Measurements from ENCODE around the gene ERICH6.

ERICH6 gene

DNA sequence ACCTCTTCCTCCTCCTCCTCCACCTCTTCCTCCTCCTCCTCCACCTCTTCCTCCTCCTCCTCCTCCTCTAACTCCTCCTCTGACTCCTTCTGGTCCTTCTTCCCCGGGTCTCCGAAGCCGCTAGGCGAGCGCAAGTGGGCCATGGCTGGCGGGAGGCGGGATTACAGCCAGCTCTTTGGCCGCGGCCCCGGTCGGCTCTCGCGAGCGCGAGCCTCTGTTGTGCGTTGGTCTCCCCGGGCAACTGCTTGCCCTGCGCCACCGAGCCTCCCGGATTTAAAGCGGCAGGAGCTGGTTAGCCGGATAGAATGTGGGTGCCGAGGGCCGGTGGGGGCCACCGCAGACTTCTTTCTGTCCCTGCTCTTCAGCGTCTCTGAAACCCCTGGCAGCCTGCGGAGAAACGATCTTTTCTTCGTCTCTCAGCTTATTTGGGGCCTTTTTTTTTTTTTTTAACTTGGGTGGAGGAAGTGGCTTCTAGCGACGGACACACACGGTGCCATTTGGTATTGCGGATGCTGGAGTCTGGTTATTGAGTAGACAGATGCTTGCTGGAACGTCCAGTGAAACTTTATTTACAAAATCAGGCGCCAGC, at the start of gene ERICH6:
Gene ERICH6 (minus strand): TSS at position 165 of the 589 bp plus-strand sequence. CDS start 22 bp downstream, at position 143.
- DNase-seq (ENCODE audit: low spot score), result peak; percentile 96

DNA sequence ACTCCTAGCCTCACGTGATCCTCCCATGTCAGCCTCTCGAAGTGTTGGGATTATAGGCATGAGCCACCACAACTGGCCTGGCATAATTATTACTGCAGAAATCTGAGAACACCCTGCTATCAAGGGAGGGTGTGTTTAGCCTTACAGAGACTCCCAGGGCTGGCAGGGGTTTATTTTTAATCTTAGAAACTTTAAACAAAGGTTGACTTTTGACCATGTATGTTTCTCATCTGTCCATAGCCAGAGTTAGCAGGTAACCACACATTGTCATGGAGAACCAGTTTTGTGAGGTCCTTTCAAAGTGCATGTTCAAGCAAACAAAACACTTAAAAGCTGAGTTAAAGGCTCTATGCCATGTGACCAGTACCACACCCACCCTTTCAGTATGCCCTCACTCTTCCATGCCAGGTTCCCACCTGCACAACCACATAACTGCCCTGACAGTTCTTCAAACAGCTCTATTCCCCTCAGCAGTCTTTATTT, 48.1 kb upstream of the ERICH6 start:
- no peak for DNase-seq (ENCODE audit: low spot score)

DNA sequence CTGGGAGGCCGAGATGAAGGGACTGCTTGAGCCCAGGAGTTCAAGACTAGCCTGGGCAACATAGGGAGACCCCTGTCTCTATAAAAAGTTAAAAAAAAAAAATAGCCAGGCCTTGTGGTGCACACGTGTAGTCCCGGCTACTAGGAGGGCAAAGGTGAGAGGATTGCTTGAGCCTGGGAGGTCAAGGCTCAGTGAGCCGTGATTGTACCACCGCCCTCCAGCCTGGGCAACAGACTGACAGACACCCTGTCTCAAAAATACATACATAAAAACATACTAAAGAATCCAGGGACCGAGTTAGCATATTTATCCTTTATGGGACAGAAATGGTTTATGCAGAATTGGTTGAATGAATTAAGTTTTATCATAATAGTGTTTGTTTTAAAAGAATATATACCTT, 45.5 kb upstream of the ERICH6 start:
- no peak for DNase-seq (ENCODE audit: low spot score)

DNA sequence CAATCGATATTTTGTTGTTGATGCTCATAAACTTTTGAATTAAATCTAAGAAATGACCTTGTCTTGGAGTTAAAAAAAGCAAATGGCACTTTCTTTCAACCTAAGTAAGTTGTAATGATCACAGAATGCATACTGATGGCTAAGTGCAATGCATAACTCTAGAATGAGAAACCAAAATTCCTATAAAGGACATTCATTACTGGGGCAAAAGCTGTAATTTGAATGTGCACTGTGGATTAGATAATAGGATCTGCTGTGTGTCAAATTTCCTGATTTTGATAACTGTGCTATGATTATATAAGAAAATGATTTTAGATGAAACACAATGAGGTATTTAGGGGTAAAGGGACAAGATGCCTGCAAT, 44.9 kb upstream of the ERICH6 start:
- no peak for DNase-seq (ENCODE audit: low spot score)

DNA sequence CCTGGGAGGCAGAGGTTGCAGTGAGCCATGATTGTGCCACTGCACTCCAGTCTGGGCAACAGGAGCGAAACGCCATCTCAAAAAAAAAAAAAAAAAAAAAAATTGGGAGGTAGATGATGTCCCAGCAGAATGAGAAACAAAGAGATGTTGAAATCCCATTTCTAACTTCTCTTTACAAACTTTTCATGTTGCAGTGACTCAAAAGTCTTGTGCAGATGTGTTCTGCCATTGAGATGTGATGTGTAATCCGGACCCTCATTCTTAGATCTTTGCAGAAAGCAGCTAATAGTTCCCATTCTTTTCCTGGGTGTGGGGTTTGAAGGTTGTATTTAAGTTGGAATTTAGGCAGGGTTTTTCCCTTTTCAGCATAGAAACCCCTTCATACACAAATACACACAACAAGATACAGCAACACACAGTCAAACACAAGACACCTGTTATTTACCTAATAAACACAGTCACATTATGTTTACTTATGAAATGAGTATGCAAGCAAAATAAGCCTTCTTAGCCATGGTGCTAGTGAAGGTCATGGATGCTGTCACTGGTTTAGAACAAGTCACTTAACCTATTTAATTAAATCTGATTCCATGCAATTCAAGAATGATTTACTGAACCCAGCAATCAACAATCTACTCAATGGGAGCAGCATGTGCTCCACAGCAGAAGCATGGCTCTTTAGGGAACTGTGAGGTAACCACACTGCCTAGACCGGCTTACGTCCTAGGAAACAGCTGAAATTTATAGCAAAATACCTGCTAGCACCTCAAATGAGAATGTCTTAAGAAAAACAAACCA, 44.4 kb upstream of the ERICH6 start:
- no peak for DNase-seq (ENCODE audit: low spot score)

DNA sequence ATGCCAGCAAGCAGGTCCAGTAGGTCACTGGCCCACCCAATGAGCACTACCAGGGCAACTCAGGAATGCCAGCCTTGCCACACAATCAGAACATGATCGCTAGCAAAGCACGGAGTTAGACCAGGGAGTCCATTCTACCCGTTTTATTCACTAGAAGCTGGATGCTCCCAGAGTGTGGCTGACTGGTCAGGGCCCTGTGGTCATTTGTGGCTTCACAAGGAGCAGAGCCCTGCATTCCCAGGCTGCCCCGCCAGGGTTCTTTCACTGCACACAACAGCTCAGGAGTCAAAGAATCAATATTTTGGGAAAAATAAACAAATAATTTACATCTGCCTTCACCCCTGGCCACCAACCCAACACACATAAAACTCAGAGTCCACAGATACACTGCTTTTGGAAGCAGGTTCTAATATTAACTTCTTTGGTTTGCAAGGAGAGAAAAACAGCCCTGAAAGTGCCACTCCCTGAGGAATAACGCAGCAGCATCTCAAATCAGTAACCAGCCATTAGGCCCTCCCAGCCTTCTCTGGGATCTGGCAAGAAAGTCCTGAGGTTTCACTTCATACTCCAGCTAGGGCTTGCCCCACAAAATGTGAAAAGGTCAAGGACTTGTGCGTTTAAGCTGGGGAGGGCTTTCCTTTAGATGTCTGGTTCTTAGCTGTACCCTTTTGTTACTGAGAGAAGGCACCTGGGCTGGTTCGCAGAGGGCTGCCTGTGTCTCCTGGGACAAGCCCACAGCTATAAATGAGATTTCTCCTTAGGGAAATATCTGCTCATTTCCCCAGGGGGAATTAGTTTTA, 43.3 kb upstream of the ERICH6 start:
- DNase-seq (ENCODE audit: low spot score), result no peak

DNA sequence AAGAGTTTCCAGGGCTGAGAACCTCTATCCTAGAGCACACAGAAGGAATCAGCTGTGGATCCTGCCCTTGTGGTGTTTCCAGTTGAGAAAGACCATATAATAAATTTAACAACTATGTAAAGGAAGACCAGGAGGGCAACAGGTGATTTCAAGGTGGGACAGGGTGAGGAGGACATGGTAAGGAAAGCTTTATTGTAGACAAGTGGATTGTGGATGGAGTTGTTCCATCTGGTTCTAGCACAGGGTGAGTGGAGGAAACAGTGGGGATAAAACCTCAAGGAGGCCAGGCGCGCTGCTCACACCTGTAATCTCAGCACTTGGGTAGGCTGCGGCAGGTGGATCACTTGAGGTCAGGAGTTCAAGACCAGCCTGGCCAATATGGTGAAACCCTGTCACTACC, 42.1 kb upstream of the ERICH6 start:
- DNase-seq (ENCODE audit: low spot score), result no peak

DNA sequence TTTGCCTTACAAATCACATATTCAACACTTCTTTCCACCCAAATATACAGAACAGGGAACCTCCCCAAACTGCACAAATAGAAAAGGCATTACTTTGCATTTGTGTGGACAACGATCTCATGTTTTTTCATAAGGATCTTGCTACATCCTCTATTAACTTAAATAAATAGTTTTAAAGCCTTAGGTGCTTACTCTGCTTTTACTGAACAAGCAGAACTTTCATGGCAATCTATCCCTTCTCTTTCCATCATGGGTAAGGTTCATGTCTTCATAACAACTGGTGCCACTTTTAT, 41.1 kb upstream of the ERICH6 start:
- no peak for DNase-seq (ENCODE audit: low spot score)

DNA sequence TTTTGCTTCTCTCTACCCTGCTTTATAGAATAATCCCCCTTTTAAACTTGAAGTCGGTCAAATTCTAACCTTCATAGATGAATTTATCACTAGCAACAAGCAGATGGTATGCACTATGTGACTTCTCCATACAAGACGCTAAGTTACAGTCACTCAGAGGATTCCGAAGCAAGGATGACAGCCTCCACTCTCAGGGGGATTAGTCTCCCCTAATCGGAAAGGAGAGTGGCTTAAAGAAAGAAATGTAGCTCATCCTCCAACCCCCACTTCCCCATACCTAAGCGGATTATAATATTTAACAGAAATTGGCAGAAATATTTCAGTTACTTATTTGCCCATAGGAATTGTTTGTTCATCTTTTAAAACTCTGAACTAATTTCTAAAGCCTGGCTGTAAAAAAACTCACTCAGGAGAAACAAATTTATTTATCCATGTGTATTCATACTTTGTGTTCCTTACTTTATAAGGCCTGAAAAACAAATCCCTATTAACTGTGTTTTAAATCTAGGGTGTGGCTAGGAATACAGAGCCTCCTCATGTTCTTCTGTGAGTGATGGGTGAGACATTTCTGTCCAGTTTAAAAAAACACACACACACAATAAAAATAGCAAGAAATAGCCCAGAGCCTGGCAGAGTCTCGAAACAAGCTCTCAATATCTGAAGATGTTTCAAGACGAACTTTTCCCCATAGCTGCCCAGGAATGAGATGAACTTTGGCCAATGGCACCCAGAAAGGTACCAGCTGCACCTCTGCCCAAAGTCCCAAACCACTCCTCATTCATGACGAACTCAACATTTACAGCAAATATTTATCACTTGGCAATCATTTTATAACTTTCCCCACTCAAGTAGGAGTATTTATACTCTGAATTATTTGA, 40.6 kb upstream of the ERICH6 start:
- peak; percentile 34 for DNase-seq (ENCODE audit: low spot score)

DNA sequence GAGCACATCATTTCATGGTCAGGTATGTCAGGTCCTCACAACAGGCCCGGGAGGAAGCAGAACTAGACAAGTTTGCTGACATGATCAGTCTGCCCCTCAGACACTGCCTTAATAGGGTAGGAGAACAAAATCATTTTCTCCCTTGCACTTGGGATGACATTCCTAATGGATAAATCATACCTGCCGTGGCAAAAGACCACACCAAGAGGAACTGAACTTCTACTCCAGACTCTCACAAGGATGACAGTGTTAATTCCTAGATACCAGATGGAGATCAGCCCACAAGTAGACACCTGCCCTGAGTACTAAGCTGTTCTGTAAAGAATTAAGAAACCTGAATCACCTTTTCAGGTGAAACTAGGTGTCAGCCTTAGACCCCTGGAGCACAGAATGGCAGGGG, 39.8 kb upstream of the ERICH6 start:
- peak; percentile 96 for DNase-seq (ENCODE audit: low spot score)

DNA sequence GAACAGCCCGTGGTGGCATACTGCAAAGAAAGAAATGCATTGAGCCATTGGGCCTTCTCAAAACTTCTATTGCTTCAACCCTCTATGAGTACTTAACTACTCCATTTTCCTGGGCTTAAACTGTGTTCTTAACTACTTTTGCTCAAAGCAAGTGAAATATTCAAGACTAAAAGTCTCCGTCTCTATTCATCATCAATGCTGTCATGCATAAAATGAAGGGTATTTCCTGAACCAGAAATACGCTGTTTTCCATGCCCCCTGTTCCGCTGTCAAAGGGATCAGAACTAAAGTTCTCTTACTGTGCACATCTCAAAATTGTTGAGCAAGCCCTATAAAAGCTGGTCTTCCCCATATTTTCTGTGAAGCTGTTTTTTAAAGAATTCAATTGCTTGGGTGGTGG, 39.0 kb upstream of the ERICH6 start:
- DNase-seq (ENCODE audit: low spot score), result peak; percentile 57

DNA sequence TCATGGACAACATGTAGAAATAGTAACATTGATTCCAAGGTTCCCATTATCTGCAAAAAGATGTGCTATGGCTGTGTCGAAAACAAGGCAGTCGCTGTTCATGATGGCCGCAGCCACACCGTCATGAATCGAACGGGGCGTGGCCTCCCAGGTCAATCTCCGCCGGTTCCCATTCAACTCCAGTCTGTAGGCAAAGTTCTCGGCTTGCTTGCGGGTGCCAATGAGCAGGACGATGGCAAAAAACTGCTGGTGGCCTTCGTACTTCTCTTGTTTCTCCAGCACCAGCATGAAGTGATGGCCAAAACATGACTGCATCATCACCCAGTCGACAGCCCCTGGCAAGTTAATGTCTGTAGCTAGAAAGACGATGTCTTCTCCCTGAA, 38.4 kb upstream of the ERICH6 start:
- no peak for DNase-seq (ENCODE audit: low spot score)

DNA sequence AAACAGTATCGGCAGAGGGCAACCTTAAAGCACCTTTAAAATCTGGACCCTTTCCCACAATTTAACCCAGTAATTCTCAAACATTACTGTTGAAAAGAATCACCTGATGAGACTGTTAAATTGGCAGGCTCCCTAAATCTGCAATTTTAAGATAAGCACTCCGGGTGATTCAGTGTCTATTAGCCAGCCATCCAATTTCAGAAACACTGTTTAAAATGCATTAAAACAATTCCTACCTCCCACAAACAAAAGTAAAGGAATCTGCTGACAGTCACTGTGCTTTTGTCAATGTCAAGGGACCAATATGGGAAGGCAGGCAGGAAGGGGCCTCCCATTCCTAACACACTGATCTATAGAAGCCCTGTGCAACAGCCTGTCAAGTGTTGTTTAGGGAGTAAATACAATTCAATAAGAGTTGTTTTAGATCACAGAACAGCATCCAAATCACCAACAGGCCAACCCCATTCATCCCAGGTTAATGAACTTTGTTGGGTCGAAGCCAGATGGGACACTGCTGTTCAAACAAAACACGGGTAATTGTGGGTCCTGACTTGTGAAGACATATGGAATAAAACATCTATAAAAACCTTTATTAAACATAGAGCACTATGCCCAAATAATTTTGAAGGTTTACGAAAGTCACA, 37.9 kb upstream of the ERICH6 start:
- DNase-seq (ENCODE audit: low spot score), result no peak

DNA sequence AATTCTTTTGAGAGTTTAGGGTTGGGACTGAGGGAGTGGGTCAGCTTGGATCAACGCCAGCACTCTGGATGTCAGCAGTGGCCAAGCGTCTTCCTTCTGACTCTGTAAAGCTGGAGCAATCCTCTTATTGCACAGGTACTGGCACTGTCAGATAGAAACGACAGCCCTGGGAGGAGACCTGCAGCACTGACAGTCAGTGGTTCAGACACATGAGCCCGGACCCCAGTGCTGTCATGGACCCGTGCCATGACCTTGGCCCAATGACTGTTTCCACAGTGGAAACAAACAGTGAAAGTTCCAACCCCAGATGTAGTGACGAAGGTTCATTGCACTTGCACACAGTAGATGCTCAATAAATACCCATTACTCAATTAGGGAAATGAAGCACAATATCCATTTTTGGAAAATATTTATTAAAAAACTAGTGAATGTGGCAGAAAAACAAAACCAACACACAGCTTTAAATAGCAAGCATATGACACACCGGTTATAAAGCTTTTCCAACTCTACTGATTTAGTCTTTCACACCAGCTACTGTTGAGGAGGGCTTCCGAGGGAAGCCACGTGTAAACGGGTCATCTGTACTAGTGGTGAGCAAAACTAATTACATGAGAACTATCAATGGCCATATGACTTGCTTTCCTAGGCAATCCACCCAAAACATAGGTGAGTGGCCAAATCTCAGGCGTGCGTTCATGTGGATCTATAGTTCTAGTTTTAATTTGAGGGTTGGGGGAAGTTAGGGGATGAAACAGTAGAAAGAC, 37.2 kb upstream of the ERICH6 start:
- no peak for DNase-seq (ENCODE audit: low spot score)

DNA sequence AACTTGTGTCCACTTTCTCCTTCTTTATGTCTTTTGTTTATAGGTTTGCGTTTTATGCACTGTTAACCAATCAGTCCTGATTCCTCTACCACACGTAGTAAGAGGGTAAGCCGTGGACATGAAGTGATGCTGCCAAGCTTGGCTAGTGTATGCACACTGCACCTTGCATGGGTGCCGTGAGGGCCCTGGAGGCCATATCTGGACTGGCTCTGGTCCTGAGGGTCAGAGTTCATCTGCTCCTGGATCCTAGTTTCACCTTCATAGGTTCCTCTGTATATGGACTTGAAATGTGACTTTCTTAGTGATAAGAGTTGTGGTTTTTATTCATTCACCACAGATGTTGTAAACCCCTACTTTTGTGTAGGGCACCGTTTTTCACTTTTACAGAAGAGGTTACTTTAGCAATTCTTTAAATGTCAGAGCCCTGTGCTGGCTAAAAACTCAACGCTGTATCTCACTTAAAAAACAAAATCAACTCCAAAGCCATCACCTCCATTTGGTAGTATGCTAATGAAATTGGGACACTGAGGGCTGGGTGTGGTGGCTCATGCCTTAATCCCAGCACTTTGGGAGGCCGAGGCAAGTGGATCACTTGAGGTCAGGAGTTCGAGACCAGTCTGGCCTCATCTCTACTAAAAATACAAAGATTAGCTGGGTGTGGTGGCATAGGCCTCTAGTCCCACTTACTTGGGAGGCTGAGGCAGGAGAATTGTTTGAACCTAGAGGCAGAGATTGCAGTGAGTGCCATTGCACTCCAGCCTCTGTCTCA, 36.3 kb upstream of the ERICH6 start:
- no peak for DNase-seq (ENCODE audit: low spot score)

DNA sequence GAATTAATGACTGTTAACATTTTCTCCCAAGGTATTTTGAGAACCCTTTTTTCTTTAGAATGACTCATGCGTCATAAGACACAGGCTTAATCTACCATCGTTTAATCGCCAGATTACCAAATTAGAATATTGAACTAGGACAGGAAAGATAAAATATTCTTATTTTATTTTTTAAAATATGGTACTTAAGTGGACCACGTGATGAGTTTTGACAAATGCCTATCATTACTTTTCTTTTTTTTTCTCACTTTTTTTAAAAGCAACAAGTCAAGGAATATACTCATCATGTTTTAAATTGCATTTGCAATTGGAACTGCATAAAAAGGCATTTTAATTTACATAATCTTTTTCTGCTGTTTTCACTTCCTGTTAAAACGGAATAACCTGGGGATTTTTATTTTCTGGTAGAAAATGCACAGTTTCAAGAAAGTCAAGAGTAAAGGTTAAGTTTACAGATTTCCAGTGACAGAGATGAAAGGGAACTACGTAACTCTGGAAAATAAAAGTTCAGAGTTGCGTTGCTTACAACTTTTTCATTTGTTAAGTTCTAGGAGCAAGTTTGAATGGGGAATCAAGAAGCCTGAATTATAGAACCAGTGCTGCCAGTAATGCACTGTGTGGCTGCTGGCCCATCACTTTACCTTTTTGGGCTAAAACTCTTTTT, 35.6 kb upstream of the ERICH6 start:
- DNase-seq (ENCODE audit: low spot score), result no peak

DNA sequence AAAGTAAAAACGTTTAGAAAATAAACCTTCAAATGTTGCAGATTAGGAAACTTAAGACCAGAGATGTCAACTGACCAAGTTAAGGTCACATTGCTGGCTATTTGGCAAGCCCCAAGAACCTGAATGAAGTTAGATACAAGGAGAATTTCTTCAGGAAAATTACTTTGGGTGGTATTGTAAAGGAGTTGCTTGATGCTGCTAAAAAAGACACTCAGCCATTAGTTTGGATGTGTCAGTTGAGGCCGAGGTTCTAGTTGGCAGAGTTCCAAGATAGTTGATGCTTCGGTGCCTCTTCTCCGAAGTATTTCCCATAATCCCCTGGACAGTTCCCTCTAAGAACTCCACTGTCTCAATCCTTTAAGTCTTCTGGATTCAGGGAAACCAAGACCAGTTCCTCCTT, 35.0 kb upstream of the ERICH6 start:
- peak; percentile 86 for DNase-seq (ENCODE audit: low spot score)

DNA sequence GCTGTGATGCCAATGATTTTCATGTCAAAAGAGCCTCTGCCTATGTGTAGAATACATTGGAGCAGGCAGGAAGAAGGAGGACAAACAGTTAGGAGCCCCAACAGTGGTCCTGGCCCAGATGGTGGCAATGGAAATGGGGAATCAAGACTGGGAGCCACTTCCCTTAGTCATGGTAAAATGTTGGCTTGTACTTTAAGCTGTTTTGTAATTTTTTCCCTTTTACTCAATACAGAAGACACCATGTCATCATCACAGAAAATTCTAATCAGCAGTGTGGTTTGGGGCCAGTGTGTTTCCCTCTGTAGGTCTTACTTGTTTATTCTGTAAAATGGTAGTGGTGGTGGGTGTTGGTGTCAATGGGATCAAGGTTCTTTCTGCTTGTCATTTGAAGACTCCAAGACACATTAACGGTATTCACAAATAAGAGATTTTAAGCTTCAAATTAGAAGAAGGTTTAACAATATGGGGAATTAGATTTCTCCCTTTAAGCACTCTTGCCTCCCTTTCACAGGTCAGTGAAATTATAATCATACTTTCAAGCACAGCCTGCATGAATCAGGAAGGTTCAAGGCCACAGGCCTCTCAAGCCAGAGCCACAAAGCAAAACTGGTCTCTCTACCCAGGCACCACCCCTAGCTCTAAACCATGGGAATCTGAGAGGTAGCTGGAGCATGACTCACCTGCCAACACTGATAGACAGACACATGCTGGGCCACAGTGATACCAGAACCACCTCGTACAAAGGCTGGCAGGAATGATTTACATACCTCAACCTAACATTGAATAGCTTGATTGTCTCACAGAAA, 34.4 kb upstream of the ERICH6 start:
- peak; percentile 90 for DNase-seq (ENCODE audit: low spot score)

Measured in kidney tubule cell (primary cell).